Ectodermal cell (in vitro differentiated cells): ENCODE measurements around the gene KIF20A.
"Not testable (repeated sequence)": the region's sequence is repeated elsewhere in the genome, so short reads cannot be mapped to it uniquely, and the experiment has no call there.

Experiments used
- H3K27ac ChIP-seq: 2 replicates; pipeline ENCODE4 v1.7.0; 2013; ENCODE audit warnings: mild to moderate bottlenecking, low read depth, low read length; ENCODE audit not compliant: insufficient read depth, poor library complexity, severe bottlenecking
- H3K27me3 ChIP-seq: 2 replicates; pipeline ENCODE4 v1.7.0; 2013; ENCODE audit warnings: mild to moderate bottlenecking, low read length; ENCODE audit not compliant: insufficient read depth, control insufficient read depth, poor library complexity, severe bottlenecking
- H3K36me3 ChIP-seq: one replicate; pipeline ENCODE4 v1.7.0; 2013; ENCODE audit warnings: low read length; ENCODE audit not compliant: control insufficient read depth, insufficient read depth
- H3K4me1 ChIP-seq: one replicate; pipeline ENCODE4 v1.7.0; 2013; ENCODE audit warnings: low read length; ENCODE audit not compliant: control insufficient read depth, insufficient read depth
- H3K4me3 ChIP-seq: 2 replicates; pipeline ENCODE4 v1.7.0; 2013; ENCODE audit warnings: low read depth, low read length, control low read depth; ENCODE audit not compliant: insufficient read depth
- H3K9me3 ChIP-seq: 2 replicates; pipeline ENCODE4 v1.7.0; 2013; ENCODE audit warnings: mild to moderate bottlenecking, low read length, moderate library complexity; ENCODE audit not compliant: control insufficient read depth
- WGBS, 2 experiments: methylation state at CpG; one replicate each; pipeline ENCODE4 v1.1.7; 2013; ENCODE audit warnings: missing lambda C conversion rate in 2 of 2; 5-methylcytosine and 5-hydroxymethylcytosine counted together

Gene KIF20A

DNA sequence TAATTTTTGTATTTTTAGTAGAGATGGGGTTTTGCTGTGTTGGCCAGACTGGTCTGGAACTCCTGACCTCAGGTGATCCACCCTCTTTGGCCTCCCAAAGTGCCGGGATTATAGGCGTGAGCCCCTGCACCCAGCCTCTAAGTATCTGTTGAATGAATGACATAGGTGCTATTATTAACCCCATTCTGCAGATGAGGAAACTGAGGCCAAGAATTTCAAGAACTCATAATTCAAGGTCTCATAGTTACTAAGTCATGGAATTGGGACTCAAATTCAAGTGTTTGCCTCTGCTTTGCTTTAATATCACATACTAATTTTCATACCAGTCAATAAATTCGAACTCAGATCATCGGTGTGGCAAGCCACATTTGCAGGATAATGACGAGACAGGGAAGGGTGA is 1.9 kb downstream of the KIF20A start:
- Histone ChIP-seq H3K9me3 (no peaks in the 10 kb centered on the region), H3K4me1 (no peaks in the 10 kb centered on the region), H3K27ac (no peak overlapping the region), H3K27me3 (no peaks in the 10 kb centered on the region), H3K36me3 (peaks cover 49% of the 10 kb centered on the region), H3K4me3 (no peak overlapping the region)
- WGBS, 2 experiments: 93 to 96% methylated on average over 5 of the region's 5 CpGs

- Histone ChIP-seq H3K27ac (no peak overlapping the region), H3K9me3 (no peaks in the 10 kb centered on the region), H3K36me3 (peaks cover 62% of the 10 kb centered on the region), H3K27me3 (no peaks in the 10 kb centered on the region), H3K4me3 (no peak overlapping the region), H3K4me1 (no peaks in the 10 kb centered on the region)
- WGBS, 2 experiments: 93 to 95% methylated on average over 6 of the region's 6 CpGs
Measured at GRCh38 chr5:138182808-138183207, 3.9 kb downstream of the KIF20A start.

DNA sequence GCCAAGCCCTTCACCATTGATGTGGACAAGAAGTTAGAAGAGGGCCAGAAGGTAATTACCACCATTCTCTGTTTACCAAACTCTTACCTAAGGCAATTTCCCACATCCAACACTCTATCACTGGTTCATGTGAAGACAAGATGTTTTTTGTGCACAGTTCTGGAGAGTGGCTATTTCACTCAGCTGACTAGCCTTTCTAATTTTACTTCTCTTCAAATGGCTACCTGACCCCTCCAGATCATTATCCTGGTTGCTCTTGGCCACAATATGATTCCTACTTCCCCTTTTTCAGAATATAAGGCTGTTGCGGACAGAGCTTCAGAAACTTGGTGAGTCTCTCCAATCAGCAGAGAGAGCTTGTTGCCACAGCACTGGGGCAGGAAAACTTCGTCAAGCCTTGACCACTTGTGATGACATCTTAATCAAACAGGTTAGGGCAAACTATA is 7.1 kb downstream of the KIF20A start:
- 83 to 91% methylated on average over 2 of the region's 2 CpGs for WGBS, 2 experiments
- Histone ChIP-seq H3K27ac (no peak overlapping the region), H3K27me3 (no peaks in the 10 kb centered on the region), H3K4me3 (no peak overlapping the region), H3K9me3 (no peaks in the 10 kb centered on the region), H3K36me3 (peaks cover 87% of the 10 kb centered on the region), H3K4me1 (no peaks in the 10 kb centered on the region)

DNA sequence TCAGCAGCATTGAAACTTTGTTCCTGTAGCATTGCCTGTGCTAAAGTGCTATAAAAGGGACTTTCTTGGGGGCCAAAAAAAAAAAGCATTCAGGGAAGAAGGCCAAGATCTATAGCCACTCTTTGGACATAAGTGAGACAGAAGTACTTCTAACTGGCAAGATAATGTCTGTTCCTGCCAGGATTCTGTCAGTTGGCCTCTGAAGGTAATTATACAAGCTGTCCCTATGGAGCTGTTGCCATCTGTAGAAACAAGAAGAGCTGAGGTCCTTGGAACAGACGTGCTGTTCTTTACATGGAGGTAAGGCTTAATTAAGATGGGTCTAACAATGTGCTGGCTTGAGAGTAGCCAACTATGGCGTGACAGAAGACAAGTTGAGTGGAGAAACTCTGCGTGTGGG is 9.7 kb downstream of the KIF20A start:
- peaks cover 78% of the 10 kb centered on the region for H3K36me3 ChIP-seq
- H3K4me3 ChIP-seq: no peak overlapping the region
- H3K27ac ChIP-seq: no peak overlapping the region
- H3K27me3 ChIP-seq: no peaks in the 10 kb centered on the region
- WGBS, 2 experiments: 92 to 94% methylated on average over 3 of the region's 3 CpGs
- H3K9me3 ChIP-seq: no peaks in the 10 kb centered on the region
- no peaks in the 10 kb centered on the region for H3K4me1 ChIP-seq

DNA sequence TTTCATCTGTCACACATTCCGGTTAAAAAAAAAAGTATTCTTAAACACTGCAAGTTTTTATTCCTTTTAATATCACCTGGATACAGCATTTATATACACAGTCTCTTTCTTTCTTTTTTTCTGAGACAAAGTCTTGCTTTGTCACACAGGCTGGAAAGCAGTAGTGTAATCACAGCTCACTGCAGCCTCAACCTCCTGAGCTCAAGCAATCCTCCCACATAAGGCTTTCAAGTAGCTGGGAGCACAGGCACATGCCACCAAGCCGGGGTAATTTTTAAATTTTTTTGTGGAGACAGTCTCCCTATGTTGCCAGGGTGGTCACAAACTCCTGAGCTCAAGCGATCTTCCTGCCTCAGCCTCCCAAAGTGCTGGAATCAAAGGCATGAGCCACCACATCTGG is 13.9 kb downstream of the KIF20A start:
- Histone ChIP-seq H3K27me3 (no peaks in the 10 kb centered on the region), H3K36me3 (peaks cover 59% of the 10 kb centered on the region), H3K4me3 (no peak overlapping the region), H3K9me3 (no peaks in the 10 kb centered on the region), H3K27ac (no peak overlapping the region), H3K4me1 (no peaks in the 10 kb centered on the region)
- WGBS, 2 experiments: 94% methylated on average over 3 of the region's 3 CpGs

DNA sequence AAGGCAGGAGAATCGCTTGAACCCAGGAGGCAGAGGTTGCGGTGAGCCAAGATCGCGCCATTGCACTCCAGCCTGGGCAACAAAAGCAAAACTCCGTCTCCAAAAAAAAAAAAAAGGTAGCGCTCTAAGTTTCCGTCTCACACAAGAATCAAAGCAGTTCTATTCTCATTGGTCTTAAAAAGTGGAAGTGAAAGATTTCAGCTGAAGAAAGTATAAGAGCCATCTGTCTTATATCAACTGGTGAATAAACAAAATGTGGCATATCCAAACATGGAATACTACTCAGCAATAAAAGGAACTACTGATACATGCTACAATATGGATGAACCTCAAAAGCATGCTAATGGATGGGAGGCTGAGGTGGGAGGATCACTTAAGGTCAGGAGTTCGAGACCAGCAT is 14.9 kb downstream of the KIF20A start:
- H3K4me1 ChIP-seq, H3K27me3 ChIP-seq, H3K9me3 ChIP-seq, H3K4me3 ChIP-seq, H3K27ac ChIP-seq: not testable (repeated sequence)
- WGBS, 2 experiments: 95 to 98% methylated on average over 6 to 8 of the region's 8 CpGs
- peaks cover 55% of the 10 kb centered on the region for H3K36me3 ChIP-seq

- Histone ChIP-seq H3K27me3 (no peaks in the 10 kb centered on the region), H3K36me3 (no peaks in the 10 kb centered on the region), H3K4me3 (no peak overlapping the region), H3K4me1 (peaks cover 6% of the 10 kb centered on the region), H3K27ac (no peak overlapping the region), H3K9me3 (no peaks in the 10 kb centered on the region)
- WGBS, 2 experiments: 94 to 100% methylated on average over 3 of the region's 3 CpGs
Measured at GRCh38 chr5:138210985-138211384, 32.1 kb downstream of the KIF20A start.

DNA sequence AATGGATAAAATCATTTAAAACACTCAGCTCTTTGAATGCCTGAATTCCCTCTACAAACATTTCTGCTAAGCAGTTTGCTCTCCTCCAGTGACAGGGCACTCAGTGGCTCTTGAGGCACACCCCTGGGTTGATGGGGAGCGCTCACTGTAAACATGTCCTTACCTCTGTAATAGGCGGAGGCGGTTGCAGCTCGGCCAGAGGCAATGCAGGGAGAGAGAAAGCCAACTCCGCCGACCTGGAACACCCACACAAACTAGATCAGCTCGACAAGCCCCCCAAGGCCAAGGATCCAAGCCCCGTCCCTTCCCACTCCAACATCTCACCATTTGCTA is 33.9 kb downstream of the KIF20A start:
- peak overlapping the region; percentile 69 for H3K27ac ChIP-seq
- WGBS, 2 experiments: 1% methylated on average over 8 of the region's 8 CpGs
- no peaks in the 10 kb centered on the region for H3K36me3 ChIP-seq
- no peaks in the 10 kb centered on the region for H3K27me3 ChIP-seq
- peaks cover 6% of the 10 kb centered on the region for H3K4me1 ChIP-seq
- H3K9me3 ChIP-seq: no peaks in the 10 kb centered on the region
- peak overlapping the region; percentile 98 for H3K4me3 ChIP-seq

- H3K4me1 ChIP-seq: peaks cover 6% of the 10 kb centered on the region
- H3K36me3 ChIP-seq: no peaks in the 10 kb centered on the region
- no peaks in the 10 kb centered on the region for H3K9me3 ChIP-seq
- peak within 1 kb of the TSS; percentile 98 for H3K4me3 ChIP-seq
- 6 to 7% methylated on average over 29 to 30 of the region's 32 CpGs for WGBS, 2 experiments
- H3K27ac ChIP-seq: peak within 1 kb of the TSS; percentile 80
- H3K27me3 ChIP-seq: no peaks in the 10 kb centered on the region
Measured at GRCh38 chr5:138213161-138214029, 34.5 kb downstream of the KIF20A start, which contains the start of gene CDC23. Gene CDC23 (minus strand): TSS chr5:138213323. CDS start chr5:138213312, 11 bp downstream.

DNA sequence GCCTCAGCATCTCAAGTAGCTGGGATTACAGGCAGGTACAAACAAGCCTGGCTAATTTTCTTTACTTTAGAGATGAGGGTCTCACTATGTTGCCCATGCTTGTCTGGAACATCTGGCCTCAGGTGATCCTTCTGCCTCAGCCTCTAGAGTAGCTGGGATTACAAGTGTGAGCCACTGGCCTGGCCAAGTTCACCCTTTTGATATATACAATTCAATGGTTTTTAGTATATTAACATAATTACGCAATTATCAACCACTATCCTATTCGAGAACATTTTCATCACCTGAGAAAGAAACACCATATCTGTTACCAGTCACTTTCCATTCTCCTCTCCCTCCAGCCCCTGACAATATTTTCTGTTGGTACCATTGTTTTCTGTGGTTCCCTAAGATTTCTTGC is 37.9 kb downstream of the KIF20A start:
- Histone ChIP-seq H3K27ac (no peak overlapping the region), H3K4me1 (peaks cover 4% of the 10 kb centered on the region), H3K9me3 (no peaks in the 10 kb centered on the region), H3K4me3 (no peak overlapping the region), H3K27me3 (no peaks in the 10 kb centered on the region), H3K36me3 (no peaks in the 10 kb centered on the region)
- WGBS, 2 experiments: 88 to 89% methylated on average over 2 of the region's 2 CpGs
